Mesenteric fat pad (tissue), 1 donor: ENCODE results near the gene EPHA10. TPM values are rescaled to one million over a fixed set of nuclear protein-coding genes. Genes with fewer than 3 reads are reported as not detected.
A peak's percentile ranks its signal among the peaks of the same experiment; 100 is the strongest.

Experiments
- DNase-seq: peaks from one replicate; pipeline ENCODE4 v3.0.0-alpha.2; 2020; ENCODE audit warnings: low spot score
- total RNA-seq: library from RNA; stranded (reverse); fragmentation: NEBNext Ultra II Directional; extraction: Animal tissue kit (Norgen Biotek cat#: 25700); gene quantifications from one replicate; pipeline ENCODE4 v1.2.1, GENCODE V29; 2021
- donor health status: DM: yes; HTN: yes; CAD: no.

Gene EPHA10
- total RNA-seq, 1 donor from 2014 or later: not detected

DNA sequence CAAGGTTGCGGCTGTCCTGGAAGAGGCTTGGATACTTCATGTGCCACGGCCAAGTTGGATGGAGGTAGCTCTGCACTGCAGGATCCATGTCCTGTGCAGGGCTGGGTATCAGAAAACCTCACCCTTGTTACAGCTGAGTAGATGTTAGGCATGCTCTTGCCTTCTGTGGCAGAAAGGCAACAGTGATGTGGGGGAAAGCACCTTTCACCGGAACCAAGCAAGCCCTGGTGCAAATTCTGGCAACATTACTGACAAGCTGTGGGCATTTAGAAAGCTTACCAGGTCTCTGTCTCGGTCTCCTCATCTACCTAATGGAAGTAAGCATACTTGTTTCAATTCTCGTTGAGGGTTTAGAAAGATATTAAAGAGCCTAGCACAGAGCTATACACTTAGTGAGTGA lies 87.1 kb downstream of the EPHA10 start:
- DNase-seq: no peak

DNA sequence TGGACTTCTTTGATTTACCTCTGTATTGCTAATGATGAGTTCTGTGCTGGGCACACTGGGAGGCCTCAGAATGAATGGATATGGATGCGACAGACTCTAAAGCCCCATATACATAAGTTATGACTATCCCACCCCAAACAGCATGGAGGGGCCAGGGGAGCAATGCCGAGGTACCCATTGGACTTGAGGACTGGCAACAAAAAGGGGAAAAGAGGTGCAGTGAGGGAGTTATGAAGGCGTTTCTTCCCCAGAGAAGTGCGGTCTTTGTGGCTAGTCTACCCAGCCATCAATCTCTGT lies 87.8 kb downstream of the EPHA10 start:
- no peak for DNase-seq

DNA sequence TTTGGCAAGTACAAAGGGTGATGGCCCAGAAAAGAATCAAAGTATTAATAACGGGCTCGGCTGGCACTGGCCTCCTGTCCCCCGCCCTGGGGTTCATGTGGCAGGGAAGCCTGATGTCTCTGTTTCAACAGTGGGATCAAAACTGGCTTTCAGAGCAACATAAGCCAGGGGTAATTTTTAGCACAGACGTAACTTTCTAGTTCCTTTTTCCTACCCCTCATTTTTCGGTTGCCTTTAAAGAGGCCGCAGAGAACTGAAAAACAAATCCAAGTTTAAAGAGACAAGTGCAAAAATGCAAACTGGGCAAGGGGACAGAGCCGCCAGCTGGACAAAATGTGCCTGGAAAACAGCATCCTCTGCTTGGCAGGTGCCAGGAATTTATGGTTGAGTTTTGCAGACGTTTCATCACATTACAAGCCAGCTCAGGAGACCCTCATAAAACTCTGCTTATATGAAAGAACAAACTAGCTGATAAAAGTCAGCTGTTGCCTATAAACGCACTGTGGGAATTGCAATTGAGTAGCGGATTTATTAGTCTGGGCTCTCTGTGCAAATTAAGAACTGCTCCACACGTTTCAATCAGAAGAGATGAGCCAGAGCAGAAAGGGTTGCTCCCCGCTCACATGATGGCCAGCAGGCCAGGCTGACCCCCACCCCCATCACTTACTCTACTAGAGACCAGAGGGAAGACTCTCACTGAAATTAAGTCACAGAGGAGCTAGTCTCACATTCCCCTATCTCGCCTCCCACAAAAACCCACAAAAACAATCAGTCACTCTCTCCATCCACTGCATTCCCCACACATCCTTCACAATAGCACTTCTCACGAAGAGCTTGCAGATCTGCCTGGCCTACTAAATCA lies 88.4 kb downstream of the EPHA10 start:
- DNase-seq: no peak

DNA sequence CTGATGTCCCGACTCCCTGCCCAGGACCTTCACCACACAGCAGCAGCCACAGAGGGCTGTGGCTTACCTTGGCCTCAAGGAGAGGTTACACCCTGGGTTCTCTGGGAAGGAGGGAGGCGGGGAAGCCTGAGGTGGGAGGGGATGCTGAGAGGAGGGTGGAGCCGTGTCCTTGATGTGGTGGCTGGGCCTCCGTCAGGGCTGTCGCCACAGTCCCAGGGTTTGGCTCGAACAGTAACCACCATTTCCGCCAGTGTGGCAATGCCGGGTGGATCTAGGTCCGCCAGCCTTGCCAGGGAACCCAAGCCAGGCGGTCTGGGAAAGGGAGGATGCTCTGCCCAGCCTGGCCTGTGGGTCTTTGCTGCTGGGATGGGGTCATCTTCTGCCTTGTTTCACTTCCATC lies 91.0 kb downstream of the EPHA10 start:
- DNase-seq: peak; percentile 60

DNA sequence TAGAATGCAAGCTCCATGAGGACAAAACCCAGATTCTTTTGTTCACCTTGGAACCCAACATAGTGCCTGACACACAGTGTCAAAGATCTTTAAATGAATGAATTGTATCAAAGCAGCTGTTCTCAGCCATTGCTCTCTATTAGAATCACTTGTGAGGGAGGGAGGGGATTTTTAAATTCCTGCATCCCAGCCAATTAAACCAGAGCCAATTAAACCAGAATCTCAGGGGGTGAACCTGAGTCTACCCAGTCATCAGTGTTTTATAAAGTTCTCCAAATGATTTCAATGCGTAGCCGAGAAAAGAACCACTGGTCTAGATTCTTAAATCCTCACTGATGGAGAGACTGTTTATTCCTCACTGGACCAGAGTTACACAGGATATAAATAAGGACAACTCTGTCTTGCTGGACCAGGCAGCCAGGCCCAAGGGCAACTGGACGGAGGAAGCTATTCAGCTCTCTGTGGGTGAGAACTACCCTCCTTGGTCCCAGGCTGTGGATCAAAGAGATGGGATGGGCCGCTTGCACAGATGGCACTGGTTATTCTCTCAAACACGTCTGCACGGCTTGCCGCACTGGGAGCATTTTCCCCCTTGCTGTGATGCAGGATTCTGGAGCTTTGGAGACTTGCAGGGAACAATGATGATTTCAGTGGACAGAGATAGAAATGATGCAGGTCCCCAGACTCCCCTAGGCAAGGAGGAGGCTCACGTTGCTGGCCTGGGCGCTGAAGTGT lies 92.6 kb downstream of the EPHA10 start:
- no peak for DNase-seq

DNA sequence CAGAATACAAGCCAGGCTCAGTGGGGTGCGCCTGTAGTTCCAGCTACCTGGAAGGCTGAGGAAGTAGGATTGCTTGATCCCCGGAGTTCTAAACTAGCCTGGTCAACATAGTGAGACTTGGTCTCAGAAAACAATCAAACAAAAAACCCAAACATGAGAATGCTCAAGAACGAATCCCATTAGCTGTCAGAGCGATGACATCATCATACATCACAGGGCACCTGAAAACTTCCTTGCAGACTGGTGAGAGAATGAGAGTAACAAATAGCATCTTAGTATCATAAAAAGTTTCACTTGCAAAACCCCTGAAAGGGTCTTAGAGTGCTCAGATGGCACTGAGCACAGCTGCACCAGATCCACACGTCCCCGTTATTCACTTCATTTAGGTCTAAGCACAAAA lies 93.7 kb downstream of the EPHA10 start:
- DNase-seq: no peak

DNA sequence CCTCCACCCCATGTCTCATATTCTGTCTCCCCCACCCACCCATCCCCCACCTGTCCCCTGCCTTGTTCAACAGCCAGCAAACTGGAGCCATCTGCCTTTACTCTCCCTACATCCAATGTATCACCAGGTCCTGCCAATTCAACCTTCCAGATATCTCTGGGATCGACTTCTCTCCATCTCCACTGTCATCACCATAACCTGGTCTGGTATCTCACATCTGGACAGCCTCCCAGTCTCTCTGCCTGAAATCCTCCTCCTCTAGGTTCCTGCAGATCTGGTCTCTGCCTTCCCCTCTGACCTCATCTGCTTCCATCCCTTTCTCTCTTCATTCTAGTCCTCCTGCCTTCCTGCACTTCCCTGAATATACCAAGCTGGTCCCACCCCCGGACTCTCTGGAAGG lies 94.8 kb downstream of the EPHA10 start:
- no peak for DNase-seq

DNA sequence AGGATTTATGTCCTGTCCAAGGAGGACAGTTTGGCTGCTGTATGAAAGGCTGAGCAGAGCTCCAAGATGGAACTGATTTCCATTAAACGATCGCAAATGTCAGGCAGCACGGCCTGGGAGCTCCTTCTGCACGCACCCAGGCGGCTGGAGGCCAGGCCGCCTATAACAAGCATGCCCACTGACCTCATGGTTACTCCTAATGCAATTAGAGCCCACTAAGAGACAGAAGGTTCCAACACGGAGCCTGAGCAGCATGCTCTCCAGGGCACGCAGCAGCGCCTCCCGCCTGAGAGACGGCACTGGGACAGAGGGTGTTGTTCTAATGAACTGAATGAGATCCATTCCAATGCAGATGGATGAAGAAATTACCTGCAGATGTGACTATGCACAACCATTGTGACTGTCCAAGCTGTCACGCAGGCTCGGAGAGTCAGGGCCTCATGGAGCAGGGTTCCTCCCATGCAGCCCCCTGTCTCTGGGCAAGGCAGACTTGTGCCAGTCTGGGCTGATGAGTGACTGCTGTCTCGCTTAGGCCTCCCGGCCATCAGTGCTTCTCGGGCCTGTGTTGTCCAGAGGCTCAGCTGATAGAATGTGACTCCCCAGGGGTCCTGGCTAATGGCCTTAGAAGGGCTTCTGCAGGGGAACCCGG lies 97.8 kb downstream of the EPHA10 start:
- no peak for DNase-seq

DNA sequence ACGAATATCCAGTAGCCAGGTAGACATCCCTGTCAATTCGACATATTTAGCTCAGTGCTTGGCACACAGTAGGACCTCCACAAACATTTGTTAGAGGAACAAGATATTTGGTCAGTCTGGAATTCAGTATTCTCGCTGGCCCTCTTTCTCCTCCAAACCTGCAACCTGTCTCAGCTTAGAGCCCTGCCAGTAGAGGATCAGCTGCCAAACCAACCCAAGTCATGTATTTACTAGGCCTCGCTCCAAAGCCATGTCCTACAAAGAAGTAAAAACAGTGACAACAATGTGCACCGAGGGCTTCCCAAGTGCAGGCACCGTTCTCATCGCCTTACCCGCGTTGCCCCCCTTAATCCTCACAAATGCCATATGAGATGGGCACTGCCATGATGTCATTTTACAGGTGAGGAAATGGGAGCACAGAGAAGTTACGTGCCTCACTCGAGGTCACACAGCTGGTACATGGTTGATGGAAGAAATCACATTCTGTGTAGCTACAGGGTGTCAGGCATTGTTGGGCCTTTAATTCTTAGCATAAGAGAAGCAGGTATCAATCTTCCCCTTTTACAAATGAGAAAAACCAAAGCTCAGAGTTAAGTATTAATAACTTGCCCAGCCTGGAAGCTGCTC lies 98.6 kb downstream of the EPHA10 start:
- no peak for DNase-seq

Other genes with a start within 250 kb of the EPHA10 start
- gene SNIP1, start 210.8 kb downstream of the EPHA10 start, total RNA-seq: 14.4 TPM
- gene DNALI1, start 208.2 kb downstream of the EPHA10 start, total RNA-seq: 3.1 TPM
- 53.0 TPM for gene GNL2, start 169.2 kb downstream of the EPHA10 start, total RNA-seq
- gene RSPO1, start 130.2 kb downstream of the EPHA10 start, total RNA-seq: 3.1 TPM
- gene CDCA8, start 72.6 kb downstream of the EPHA10 start, total RNA-seq: 0.35 TPM
- 1.5 TPM for gene MANEAL, start 28.7 kb upstream of the EPHA10 start, total RNA-seq
- gene C1orf122, start 42.7 kb upstream of the EPHA10 start, total RNA-seq: 44.9 TPM
- 16.2 TPM for gene YRDC, start 43.1 kb upstream of the EPHA10 start, total RNA-seq
- 34.1 TPM for gene MTF1, start 94.5 kb upstream of the EPHA10 start, total RNA-seq
- gene INPP5B, start 181.9 kb upstream of the EPHA10 start, total RNA-seq: 28.8 TPM
- gene SF3A3, start 224.9 kb upstream of the EPHA10 start, total RNA-seq: 46.7 TPM
- 13.6 TPM for gene FHL3, start 240.4 kb upstream of the EPHA10 start, total RNA-seq
- gene UTP11, start 247.6 kb upstream of the EPHA10 start, total RNA-seq: 35.3 TPM